Stimulated activated CD4-positive, alpha-beta T cell treated with anti-CD3 and anti-CD28 coated beads, Interleukin-4, amount 100 ng/mL, for 24 hours (primary cell): ENCODE results near the gene SH3PXD2A.
"Not testable (repeated sequence)": the region's sequence is repeated elsewhere in the genome, so short reads cannot be mapped to it uniquely, and the experiment has no call there.

Experiments
- DNase-seq: peaks from one replicate; pipeline ENCODE4 v3.0.0-alpha.2; 2020

SH3PXD2A gene

DNA sequence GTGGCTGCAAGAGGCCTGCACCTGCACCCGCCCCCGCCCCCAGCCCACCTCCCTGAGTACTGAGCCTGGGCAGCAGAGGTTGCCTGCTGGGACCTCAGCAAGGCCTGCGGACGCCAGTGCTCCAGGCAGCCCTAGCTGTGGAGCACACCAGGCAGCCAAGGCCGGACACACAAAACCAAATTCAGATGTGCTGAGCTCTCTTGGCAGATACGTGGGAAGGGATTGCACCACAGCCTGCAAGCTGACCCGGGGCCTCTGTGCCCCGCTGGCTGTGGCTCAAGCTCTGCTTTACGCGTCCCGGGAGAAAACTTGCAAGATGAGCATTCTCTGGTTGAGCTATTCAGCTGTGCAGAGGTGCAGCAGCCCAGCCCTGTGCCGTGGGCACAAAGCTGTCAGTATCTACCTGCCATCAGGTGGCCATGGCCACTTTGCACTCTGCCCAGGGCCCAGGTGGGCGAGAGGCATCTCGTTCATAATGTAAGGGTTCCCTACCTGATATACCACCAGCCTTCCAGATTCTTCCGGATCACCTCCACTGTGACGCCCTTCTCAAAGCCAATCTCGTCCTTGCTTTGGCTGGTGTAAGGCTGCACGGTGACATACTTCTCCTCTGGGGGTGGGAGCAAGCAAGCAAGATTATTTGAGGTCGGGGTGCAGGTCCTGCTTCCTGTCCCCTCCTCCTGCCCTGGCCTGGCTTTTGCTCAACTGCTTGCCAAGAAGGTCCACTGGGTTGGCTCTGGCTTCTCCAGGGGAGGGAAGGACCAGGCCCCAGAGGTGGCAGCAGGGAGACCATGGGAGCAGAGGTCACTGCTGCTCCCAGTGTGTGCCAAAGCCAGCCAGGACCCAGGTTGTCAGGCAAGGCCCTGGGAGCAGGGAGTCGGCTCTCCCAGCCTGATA, 238.4 kb downstream of the SH3PXD2A start:
- DNase-seq: no peak

GRCh38 chr10:103614306-103615158, 240.8 kb downstream of the SH3PXD2A start:
- no peak for DNase-seq

- DNase-seq: no peak
Measured at GRCh38 chr10:103613616-103614015, 241.8 kb downstream of the SH3PXD2A start.

DNA sequence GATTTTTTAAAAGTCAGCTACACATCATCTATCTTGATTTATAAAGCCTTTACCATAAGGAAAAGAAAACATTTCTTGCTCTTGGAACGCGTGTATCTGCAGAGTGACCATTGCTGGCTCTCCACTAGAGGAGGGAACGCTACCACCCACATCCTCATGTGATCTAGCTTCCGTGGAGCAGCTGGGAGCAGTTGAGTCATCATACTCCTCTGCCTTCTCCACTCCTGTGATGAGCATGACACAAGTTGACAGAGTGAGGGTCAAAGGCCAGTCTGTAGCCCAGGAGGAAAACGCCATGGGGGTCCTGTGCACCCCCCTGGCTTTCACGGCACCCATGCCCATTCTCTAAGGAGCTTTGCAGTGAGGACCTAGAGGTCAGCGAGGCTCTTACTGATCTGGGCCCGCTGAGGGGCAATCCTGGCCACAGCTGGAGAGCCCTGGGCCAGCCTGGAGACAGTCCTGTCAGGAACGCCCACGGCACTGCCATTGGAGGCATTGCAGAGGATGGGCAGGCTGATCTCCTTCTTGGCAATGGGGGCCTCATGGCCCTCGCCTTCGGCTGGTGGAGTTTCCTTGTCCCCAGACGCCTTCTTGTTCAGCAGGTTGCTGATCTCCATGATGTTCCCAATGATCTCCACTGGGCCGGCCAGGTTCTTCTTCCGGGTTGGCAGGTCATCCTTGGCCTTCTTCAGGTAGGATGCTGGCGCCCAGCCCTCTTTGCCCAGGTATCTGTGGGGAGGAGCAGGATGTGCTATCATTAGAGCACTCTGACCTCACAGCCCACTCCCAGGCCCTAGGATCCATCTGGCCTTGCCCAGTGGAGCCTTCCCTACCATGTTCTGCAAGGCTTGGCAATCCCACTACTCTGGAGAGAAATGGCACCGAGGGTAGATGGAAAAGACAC, 242.7 kb downstream of the SH3PXD2A start:
- no peak for DNase-seq

DNA sequence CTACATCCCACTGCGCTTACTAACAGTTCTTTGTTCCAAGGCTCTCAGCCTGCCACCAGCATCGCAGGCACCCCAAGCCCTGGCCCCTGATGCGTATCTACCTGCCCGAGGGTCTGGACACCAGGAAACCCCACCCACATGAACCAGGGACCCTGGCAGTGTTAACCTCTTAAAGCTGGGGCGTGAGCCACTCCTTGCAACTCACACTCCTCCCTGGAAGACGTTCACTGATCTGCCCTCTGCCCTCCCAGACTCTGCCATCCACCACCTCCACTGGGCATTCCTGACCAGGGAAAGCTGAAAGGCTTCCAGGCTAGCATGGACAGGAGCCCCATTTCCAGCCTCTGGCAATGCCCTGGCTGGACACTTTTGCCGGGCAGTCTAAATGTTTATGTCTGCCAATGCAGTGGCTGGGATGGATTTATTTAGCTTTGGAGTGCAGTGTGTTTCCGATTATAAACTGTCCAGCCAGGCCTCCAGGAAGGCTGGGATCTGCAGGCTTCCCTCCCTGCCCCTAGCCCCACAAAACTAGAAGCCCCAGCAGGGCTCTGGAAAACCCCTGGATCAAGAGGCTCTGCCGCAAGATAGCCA, 244.4 kb downstream of the SH3PXD2A start:
- no peak for DNase-seq

GRCh38 chr10:103610083-103610472, 245.3 kb downstream of the SH3PXD2A start:
- no peak for DNase-seq

DNA sequence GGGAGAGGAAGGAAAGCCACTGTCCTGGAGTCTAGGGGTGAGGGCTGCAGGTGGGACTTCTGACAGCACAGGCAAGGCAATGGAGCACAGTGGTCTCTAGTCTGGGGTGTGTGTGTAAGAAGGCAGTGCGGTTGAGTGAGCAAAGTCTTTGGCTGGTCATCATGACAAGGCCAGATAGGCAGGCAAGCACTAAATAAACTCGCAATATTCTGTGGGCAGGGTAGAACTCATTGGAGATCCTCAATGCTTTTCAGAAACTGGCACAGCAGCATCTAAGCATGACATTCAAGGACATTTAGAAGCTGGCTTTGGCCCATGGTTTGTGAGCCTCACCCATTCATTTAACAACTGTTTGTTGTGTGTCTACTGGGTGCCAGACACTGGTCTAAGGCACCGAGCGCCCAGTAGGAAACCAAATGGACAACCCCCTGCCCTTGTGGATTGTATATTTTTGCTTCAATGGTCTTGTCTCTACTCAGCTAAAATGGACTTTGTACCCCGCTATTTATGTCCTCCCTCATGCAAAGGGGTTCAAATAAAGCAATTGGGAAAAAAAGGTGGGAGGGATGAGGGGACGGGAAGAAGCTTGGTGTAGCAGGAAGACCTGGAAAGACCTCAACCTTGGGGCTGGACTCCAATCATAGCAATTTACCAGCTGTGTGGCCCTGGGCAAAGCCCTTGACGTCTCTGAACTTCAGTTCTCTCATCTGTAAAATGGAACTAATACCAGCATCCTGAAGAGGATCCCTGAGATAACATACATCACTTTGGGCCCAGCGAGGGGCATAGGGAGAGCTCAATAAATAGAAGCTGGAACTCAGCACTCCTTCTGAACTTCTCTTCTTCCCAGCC, 245.9 kb downstream of the SH3PXD2A start:
- DNase-seq: no peak

DNA sequence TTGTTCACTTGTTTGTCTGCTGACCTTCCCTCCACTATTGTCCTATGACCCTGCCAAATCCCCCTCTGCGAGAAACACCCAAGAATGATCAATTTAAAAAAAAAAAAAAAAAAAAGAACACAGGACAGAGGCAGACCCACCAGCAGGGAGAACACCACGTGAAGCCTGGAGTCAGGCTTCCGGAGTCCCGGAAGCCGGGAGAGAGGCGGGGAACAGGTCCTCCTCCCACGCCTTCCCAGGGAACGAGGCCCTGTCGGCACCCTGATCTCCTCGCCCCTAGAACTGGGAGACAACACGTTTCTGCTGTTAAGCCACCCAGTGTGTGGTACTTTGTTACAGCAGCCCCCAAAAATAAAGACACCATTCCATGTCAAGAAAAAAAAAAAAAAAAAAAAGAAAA, 247.3 kb downstream of the SH3PXD2A start:
- DNase-seq: not testable (repeated sequence)

GRCh38 chr10:103607051-103607450, 248.3 kb downstream of the SH3PXD2A start:
- DNase-seq: not testable (repeated sequence)

- not testable (repeated sequence) for DNase-seq
Measured at GRCh38 chr10:103606097-103606438, 249.3 kb downstream of the SH3PXD2A start.

- peak; percentile 49 for DNase-seq
Measured at GRCh38 chr10:103605359-103606096, 249.8 kb downstream of the SH3PXD2A start.

- DNase-seq: no peak
Measured at GRCh38 chr10:103603382-103603781, 252.0 kb downstream of the SH3PXD2A start.

DNA sequence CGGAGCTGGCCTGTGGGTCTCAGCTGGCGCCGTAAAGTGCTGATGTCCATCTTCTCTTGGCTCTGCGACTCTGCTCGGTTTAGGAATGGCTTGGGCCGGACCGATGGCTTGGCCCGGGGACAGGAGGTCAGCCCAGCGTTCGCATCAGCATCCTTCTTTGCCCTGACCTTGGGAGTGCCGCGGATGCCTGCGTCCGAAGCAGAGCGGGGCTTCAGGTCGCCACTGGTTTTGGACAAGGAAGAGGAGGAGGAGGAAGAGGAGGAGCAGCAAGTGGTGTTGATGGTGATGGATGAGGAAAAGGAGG, 252.6 kb downstream of the SH3PXD2A start:
- DNase-seq: no peak

DNA sequence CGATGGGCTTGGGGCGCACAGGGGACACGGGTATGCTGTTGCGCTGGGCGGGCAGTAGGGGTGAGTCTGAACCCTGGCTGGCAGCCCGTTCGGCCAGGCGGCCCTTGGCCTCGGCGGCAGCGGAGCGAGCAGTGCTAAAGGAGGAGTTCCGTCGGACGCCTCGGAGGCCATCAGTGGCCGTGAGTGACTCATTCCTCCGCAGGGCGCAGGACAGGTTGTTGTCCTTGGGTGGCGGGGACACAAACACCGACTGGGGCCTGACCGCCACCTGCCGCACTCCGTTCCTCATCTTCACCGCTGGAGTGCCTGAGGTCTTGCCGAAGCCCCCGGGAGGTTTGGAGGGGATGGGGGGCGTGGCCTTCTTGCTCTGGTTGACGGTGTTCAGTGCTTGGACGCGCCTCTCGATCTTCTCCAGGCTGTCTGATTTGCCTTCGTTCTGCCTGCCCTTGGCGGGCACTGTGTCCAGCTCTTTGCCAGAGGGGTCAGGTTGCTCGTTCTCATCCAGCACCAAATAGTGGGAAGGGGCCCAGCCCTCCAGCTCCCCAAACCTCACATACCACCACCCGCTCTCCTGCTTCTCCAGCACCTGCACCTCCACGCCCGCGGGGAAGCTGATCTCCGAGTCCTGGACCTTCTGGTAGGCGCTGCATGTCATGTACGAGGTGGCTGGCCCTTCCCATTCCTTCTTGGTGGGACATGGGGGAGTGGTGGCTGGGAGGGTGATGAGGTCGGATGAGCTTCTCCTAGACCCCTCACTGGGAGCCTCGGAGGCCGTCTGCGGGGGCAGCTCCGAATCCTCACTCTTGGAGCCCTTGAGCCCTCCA, 253.1 kb downstream of the SH3PXD2A start:
- DNase-seq: no peak

GRCh38 chr10:103600956-103601569, 254.3 kb downstream of the SH3PXD2A start:
- DNase-seq: no peak

DNA sequence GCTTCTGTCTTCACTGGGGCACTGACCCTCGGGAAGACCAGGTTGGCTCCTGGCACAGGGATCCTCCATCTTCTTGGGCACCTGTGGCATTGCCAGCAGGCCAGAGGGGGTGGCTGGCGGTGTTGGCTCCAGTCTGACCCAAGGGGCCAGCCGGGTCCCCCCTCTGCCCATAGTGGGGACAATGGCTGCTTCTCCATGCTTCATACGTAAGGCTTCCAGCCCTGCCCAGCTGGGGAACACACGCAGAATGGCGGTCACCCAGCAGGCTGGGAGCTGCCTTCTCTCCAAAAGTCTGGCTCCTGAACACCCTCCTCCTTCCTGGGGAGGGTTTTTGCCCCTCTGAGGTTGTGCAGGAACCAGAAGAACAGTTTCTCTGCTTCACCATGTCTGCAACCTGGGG, 255.1 kb downstream of the SH3PXD2A start:
- DNase-seq: no peak

DNA sequence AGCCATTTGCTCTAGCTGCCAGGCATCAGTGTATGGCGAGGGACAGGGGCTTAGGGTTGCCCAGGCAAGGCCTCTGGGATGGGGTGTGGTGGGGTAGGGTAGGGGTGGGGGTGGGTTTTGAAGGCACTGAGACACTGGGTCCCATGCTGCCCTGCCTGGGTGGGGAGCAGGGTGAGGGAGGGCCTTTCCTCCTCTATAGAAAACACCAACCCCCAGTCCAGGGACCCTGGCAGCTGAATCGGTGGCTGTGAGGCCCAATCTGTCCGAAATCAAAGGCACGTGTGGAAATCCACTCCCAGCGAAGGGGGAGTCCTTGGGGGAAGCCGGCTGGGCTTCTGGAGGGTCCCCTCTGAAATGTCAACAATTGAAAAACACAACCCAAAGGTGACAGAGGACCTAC, 255.5 kb downstream of the SH3PXD2A start:
- no peak for DNase-seq

- no peak for DNase-seq
Measured at GRCh38 chr10:103599211-103599610, 256.2 kb downstream of the SH3PXD2A start.

DNA sequence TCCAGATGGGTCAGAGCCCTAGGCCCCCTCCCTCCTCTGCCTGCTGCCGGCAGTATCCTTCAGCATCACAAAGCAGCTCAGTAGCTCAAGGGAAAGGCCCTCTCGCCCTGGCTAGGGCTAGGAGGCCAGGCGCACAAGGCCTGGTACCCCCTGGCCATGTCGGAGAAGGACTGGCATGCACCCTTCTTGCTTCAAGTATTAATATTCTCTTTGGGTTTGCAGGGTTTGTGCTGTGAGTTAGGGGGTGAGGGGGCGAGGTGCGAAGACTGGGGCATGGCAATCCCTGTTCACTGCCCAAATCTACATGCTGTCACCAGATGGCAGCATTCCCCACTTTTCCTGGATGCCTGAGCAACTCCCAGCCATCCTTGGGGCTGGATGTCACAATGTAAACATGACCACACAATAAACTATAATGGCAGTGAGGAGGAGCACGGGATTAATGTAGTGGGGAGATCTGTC, 256.7 kb downstream of the SH3PXD2A start:
- peak; percentile 7 for DNase-seq
